GM19238 (cell line): ENCODE measurements around the gene DPP6.

Experiments
- DNase-seq: peaks from one replicate; pipeline ENCODE4 v3.0.0; 2011; ENCODE audit warnings: low spot score; ENCODE audit not compliant: insufficient read length

DPP6 gene

DNA sequence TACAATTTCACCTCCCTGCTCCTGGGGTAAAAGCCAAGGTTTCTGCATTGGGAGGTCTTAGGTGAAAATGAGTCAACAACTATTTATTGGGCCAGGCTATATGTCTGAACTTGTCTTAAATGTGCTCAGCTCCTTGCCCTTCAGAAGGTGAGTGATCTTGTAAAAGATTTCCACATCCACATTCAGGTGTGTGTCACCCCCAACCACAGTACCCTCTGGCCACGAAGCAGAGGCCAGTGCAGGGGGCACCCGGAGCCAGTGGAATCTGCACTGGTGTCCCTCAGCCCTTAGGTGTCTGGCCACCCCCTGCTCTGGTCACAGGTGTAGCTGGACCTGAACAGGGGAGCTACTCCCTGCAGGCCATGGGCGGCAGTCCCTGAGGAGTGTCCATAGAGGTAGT lies 752.3 kb downstream of the DPP6 start:
- DNase-seq: no peak

DNA sequence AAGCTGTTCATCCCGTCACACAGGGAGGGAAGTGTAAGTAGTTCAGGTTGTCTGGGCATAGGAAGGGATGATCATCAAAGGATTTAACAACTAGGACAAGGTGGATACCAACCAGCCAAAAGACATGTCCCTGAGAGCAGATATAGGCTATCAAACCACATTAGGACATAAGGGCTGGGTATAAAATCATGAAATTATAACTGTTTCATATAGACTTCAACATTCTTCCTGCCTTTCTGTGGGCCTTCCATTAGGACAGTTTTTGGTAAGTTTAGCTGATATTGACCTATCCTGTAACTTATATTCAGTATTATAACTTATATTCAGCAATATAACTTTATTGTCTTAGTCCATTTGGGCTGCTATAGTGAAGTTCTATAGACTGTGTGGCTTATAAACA lies 759.8 kb downstream of the DPP6 start:
- DNase-seq: no peak

DNA sequence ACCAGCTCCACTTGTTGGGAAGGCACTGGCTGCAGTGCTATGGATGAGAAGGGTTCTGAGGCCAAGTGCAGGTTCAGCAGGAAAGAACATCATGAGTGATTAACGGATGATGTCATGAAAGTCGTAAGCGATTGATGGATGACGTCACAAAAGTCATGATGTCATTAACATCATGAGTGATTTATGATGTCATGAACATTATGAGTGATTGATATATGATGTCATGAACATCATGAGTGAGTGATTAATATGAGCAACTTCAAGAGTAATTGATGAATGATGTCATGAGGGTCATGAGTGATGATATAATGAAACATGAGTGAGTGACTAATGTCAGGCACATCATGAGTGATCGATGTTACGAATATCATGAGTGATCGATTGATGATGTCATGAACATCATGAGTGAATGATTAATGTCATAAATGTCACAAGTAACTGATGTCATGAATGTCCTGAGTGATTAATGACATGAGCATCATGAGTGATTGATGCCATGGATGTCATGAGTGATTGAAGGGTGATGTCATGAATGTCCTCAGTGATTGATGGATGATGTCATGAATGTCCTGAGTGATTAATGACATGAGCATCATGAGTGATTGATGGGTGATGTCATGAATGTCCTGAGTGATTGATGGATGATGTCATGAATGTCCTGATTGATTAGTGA lies 765.2 kb downstream of the DPP6 start:
- no peak for DNase-seq

DNA sequence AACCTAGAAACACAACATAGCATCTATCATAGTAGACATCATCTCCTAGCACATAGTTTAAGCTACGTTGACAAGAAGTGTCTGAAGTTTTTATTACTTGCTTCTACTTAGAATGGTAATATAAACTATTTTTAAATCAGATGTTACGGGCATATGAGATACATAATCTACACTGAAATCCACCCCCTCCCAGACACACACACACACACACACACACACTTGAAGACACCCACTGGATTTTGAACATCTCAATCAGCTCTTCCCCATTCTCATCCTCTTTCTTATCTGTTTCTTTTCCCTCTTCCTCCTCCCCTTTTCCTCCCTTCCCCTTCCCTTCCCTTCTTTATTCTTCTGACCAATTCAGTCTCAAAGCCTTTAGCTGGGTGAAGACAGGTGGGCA lies 774.8 kb downstream of the DPP6 start:
- DNase-seq: no peak

DNA sequence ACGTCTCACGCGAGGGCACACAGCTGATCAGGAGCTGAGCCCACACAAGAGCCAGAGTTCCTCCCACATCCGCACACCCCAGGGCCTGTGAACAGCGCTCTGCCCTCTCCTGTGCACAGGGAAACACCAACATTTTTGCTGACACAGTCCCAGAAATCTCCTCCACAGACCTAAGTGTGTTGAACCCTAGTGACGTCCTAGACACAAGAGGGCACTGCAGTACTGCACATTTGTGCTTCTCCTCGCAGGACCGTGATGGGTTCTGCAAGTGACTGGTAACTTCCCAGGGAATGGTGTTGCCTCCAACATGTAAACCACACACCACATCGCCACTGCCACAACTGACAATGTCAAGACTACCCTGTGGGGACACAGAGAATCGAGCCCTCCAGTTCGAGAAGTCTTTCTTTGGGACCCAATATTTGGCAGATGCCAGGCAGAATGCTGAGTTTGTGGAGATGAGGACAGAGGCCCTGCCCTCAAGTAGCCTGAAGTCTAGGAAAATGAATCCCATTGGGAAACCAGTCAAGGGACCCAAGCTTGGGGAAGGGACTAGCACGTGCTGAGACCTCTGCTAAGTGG lies 780.5 kb downstream of the DPP6 start:
- peak; percentile 12 for DNase-seq

DNA sequence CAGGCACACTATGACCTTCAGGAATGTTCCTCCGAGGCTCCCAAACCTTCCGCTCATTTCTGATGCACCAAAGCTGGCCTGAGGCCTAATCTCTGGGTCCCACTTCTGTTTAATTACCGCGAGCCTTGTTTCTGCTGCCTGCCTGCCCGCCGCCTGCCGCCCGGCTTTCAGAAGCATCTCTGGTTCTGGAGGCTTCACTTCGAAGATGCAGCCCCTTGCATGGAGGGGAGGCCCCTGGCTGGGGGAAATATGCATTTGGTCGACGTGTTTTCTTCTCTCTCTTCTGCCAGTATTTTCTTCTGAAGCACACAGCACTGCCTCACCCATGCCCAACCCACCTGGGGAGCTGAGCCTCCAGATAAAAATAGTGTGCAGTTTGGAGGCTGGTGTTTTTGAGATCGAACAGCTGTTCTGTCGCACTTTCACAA lies 783.8 kb downstream of the DPP6 start:
- DNase-seq: no peak

DNA sequence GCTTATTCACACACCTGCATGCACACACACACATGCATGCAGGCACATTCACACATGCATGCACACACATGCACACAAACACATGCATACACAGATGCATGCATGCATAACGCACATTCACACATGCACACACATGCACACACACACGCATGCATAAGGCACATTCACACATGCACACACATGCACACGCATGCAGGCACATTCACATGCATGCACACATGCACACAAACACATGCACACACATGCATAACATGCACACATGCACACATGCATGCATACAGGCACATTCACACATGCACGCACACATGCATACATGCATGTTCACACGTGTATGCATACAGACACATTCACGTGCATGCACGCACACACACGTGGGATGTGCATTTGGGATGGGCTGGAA lies 784.9 kb downstream of the DPP6 start:
- DNase-seq: no peak

DNA sequence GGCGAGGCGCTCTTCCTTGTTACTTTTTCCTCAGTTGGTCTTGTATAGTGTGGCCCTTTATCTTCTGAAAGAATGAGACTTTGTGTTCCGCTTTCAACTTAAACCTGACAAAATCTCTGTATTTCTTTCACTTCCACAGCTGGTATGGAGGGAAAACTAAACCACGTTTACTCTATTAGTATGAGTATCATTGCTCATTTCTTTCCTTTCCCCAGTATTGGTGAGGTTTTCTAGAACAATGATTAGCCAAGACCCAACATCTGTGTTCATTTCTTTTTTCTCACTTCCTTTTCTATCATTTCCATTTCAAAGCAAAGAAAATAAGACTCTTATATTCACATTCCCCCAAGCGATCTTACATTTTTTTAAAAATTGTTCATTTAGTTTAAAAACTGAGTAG lies 785.4 kb downstream of the DPP6 start:
- DNase-seq: no peak

DNA sequence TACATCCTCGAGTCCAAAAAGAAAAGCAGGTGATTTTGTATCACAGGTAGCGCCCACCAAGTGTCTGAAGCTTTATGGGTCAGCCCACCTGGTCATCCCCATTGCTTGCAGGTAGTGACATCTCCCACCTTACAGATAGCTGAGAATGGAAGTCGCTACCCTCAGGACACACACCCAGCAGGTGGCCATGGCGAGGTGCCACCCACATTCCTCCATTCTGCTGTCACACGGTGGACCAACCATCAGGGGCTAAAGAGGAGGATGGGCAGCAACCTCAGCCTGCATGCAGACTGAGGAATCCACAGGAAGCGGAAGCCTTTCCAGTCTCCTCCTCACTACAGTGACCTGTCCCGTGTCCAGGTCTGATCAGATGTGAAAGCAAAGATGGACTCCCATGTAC lies 787.9 kb downstream of the DPP6 start:
- DNase-seq: no peak

DNA sequence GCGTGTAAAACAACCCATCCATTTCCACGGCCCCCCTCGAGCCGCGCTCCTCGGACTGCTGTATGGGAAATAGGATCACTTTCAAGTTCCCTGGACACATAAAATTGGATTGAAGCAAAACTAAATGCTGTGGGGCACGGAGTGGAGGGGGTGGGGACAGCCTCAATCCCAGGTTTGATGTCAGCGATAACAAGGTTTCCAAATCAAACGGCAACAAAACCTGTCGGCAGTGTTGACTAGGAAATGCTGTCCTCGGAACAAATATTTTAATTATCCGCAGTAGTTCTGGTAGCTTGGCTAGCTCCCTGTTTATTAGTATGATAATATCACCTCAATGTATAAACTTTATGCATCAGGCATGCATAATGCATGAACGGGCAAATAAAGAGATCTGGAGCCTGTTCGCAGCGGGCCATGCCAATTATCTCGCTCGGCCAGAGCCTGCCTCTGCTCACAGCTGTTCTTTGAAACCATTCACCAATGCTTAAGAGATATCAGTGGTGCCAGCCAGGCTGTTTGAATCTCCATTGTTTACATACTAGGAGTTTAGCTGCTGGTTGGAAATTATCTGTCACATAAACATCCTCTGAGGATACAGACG lies 789.6 kb downstream of the DPP6 start:
- no peak for DNase-seq

DNA sequence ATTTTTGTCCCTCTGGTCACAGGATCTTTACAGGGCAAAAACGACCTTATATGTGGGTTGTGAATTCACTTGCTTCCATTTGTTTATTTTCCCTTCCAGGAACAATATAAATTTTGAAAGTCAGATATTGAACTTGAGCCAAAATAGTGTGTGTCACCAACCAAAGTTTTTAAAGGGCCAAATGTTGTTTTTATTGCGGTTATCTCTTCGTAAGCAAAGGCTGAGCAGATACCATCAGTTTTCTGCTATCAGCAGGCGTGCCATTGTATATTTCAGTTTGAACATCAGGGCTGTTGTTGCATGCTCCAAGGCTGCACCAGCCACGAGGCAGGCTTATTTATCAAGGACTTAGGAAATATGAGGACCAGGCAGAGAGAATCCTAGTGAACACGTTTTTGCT lies 790.4 kb downstream of the DPP6 start:
- DNase-seq: no peak

DNA sequence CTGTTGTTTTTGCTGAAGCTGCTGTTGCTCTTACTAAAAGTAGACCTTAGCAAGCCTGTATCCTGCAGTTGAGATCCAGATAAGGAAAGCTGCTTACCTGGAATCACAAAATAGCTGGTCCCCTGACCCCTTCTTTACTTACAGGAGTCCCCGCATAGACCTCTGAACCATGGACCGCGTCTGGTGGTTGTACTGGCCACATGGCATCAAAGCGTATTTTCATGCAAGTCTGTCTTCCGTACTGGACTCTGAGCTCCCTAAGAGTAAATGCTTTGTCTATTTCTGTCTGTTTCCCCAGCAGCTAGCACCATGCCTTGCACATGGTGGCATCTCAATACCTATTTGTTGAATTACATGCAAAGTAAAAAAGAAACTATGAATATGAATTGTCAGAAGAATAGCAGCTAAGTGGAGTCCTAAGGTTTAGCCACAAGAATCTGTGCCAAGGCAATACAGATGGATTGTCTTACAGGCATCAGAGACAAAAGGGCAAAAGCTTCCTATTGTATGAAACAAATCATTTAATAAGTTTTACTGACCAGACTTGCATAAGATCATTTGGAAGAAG lies 791.6 kb downstream of the DPP6 start:
- DNase-seq: no peak

DNA sequence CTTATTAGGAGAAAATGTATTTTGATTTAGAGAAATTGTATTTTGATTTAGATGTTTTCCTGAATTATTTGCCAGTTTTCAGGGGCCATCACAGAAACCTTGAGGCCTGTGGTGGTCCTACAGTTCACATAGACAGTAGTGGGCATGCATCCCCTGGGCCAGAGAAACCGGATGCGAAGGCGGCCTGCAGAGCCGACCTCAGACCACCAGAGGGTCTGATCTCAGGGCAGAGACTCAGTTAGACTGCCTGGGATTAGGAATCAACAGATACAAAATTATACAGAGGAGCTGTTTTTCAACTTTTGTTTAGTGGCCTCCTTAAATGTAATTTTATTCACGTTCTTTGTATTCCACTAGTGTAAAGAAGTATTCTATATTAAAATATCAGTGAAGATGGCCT lies 792.3 kb downstream of the DPP6 start:
- DNase-seq: no peak

DNA sequence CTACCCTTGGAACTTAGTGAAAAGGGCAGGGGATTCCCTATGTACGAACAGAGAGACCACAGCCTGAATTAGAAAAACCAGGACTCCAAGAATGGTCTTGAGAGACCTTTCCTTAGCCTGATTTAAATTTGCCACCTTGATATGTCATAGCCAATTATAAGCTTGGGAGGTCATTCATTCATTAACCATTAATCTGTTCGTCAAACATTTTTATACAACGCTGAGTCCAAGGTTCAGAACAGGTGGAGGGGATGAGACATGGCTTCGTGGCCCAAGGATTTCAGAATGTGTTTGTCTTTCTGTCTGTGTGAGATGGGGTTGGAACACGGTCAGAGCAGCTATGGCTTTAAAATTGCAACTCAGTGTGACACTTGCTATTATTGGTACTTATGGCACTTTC lies 792.8 kb downstream of the DPP6 start:
- DNase-seq: no peak

DNA sequence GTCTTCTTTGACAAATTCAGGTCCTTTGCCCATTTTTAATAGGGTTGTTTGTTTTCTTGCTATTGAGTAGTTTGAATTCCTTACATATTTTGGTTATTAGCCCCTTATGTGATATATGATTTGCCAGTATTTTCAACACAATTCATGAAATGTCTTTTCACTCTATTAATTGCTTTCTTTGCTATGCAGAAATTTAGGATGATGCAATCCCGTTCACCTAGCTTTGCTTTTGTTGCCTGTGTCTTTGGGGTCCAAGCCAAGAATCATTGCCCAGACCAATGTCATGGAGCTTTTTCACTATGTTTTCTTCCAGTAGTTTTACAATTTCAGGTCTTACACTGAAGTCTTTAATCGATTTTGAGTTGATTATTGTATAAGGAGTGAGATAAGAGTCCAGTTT lies 796.3 kb downstream of the DPP6 start:
- no peak for DNase-seq

DNA sequence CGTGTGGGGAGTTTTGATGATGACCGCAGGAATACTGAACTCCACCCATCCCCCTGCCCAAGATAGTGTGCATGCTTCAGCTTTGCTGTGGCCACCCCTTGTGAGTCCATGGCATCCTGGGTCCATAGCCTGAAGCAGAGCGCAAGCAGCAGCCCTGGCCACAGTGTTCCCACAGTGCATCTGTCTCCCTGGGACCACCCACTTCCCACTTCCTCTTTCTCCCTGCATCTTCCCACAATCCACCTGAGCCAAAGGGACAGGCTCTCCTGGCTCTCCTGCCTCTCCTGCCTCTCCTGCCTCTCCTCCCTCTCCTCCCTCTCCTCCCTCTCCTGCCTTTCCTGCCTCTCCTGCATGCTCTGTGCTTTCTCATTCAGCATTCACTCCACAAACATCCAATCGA lies 800.0 kb downstream of the DPP6 start:
- DNase-seq: no peak

DNA sequence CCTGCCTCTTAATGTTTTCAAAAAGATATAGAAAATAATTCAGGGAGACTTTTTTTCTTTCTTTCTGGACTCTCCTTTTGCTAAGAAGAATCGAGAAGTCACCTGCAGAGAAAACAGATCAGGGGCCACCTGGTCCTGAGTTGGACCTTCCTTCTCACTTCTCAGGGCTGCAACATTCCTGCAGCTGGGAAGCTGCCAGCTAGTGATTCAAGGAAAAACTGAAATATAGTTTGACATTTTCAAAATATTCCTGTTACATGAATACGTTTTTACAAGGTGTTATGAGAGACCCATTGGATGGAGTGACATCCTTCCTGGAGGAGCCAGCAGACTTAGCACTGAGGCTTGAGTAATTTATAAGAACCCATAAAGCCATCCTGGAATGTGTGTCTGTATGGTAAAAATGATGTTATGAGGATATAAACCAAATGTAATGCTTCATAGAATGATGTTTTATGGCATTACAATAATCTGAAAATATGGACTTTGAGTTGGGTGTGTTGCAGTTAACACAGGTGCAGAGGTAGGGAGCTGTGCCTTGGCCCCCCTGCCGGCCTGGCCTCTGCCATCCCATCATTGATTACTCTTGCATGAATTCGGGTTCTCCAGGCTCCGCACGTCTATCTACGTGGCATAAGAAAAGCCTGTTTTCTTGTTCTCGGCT lies 801.0 kb downstream of the DPP6 start:
- no peak for DNase-seq

DNA sequence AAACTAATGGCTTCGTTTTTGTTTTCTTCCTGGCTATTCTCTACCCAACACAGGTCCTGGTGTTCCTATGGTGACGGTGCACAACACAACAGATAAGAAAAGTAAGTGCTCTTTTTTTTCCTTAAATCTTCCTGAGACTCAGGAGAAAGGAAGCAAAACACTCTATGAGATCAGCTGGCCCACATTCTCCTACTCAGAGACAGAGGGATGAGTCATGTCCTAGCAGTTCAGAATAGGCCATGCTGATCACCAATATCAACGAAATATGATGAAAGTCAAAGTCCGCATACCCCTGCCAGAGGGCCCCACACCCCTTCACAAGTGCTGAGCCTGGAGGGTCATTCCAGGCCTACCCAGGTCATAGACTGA lies 801.5 kb downstream of the DPP6 start:
- no peak for DNase-seq

DNA sequence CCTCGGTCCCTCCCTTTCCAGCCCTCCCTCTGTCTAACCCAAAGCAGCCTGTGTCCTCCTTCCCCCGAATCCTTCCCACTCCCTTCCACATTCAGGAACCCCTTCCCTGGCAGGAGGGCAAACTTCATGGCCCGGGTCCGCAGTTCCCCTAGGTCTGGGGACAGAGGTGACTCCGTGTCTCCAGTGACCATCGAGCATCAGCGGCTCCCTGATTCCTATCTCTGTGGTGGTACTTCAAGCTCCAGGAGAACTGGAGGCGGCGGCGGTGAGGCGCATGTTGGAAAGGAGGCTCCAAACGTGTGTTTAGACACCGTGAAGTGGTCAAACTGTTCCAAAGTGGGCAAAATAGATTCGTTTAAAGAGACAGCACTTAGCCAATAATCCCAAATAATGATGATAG lies 802.6 kb downstream of the DPP6 start:
- DNase-seq: no peak

DNA sequence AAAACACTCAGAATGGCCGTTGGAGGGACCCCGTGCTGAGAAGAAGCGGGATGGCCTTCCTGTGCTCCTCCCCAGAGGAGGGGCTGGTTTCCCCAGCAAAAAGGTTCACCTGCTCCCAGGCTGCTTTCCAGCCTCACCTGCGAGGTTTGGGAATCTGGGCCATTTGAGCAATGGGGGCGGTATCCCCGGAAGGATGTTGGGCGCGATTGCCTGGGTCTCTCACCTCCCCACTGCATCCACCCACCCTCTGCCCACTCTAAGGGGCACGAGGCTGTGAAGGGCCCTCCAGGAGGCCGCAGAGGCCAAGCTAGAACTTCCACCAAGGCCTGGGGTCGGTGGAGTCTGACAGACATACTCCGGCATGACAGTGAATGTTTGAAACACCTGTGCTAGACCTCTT lies 803.2 kb downstream of the DPP6 start:
- no peak for DNase-seq

DNA sequence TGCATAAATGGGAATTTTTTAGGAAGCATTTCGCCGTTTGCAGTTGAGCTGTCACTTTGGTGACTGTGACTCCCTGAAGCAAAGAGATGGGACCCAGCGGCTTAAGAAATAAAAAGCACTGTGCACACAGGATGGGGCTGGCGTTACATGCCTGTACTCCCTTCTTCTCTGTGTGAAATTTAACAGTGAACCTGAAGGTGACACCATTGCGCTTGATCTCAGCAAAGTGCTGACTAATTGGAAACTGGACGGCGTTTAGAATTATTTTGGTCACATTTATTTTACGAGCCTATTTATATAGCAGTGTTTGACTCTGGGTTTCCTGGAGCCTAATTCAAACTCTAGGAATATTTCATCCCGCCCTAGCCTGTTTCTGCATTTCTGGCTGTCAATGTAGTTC lies 804.5 kb downstream of the DPP6 start:
- no peak for DNase-seq

DNA sequence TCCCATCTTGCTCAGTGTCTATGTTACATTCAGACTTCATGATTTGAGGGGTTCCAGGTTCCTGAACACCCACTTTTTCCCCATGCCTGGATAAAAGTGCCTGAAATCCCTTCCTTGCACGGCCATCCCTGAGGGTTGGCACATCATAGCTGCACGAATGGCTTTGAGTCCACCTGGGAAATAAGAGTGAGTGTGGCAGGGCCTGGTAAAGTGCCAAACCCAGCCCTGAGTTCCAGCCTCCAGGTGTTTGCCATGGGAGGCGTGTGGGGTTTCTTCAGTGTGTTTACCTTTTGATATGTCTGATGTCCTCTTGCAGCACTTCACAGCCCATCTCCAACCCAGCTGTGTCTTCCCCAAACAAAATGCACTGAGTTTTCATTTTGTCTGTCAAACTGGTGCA lies 805.0 kb downstream of the DPP6 start:
- no peak for DNase-seq
